ENCODE measurements around the gene SKAP1. TPM values are rescaled to one million over a fixed set of nuclear protein-coding genes. Genes with fewer than 3 reads are reported as not detected.

The SKAP1 gene
- total RNA-seq, 4 donors from 2014 or later: not detected

GRCh38 chr17:48259694-48260291 is 170.2 kb downstream of the SKAP1 start:
- peaks cover 0 to 2% (median 0%) of the 10 kb centered on the region in 3 donors for H3K27me3 ChIP-seq
- in situ Hi-C loops (cut with MboI; ENCODE audit: low sequenced_read_pairs in 4 of 4) (no loop called here), intact Hi-C loops (cut with DNase I; ENCODE audit: low total_unique reads) (no loop called here)
- DNase-seq (no peak), ATAC-seq (no peak)
- TF ChIP-seq CTCF (IDR thresholded peaks at IDR 0.05 in 4 of 5, conservative IDR thresholded peaks at IDR 0.05 in 1 of 5) (peak in 2 of 5 experiments; percentile 42 to 54), POLR2A (IDR thresholded peaks at IDR 0.05) (no peak)
- no peak overlapping the region for H3K4me3 ChIP-seq
- no peaks in the 10 kb centered on the region for H3K9me3 ChIP-seq
- no peaks in the 10 kb centered on the region for H3K36me3 ChIP-seq
- no peak overlapping the region for H3K27ac ChIP-seq
- H3K4me1 ChIP-seq: no peaks in the 10 kb centered on the region

GRCh38 chr17:48258331-48258730 is 171.7 kb downstream of the SKAP1 start:
- peaks cover 0 to 2% (median 0%) of the 10 kb centered on the region in 3 donors for H3K27me3 ChIP-seq
- H3K27ac ChIP-seq: no peak overlapping the region
- in situ Hi-C loops (cut with MboI; ENCODE audit: low sequenced_read_pairs in 4 of 4) (no loop called here), intact Hi-C loops (cut with DNase I; ENCODE audit: low total_unique reads) (no loop called here)
- ATAC-seq (no peak), DNase-seq (no peak)
- TF ChIP-seq CTCF (IDR thresholded peaks at IDR 0.05 in 4 of 5, conservative IDR thresholded peaks at IDR 0.05 in 1 of 5): no peak
- TF ChIP-seq POLR2A (IDR thresholded peaks at IDR 0.05): no peak
- H3K9me3 ChIP-seq: no peaks in the 10 kb centered on the region
- no peak overlapping the region for H3K4me3 ChIP-seq
- H3K36me3 ChIP-seq: no peaks in the 10 kb centered on the region
- H3K4me1 ChIP-seq: no peaks in the 10 kb centered on the region

GRCh38 chr17:48255759-48256158 is 174.3 kb downstream of the SKAP1 start:
- Histone ChIP-seq H3K9me3 (no peaks in the 10 kb centered on the region), H3K4me3 (no peak overlapping the region), H3K27me3 (peaks cover 0 to 8% (median 0%) of the 10 kb centered on the region in 3 donors), H3K27ac (no peak overlapping the region), H3K4me1 (no peaks in the 10 kb centered on the region), H3K36me3 (no peaks in the 10 kb centered on the region)
- TF ChIP-seq CTCF (IDR thresholded peaks at IDR 0.05 in 4 of 5, conservative IDR thresholded peaks at IDR 0.05 in 1 of 5): no peak
- no peak for TF ChIP-seq POLR2A (IDR thresholded peaks at IDR 0.05)
- in situ Hi-C loops (cut with MboI; ENCODE audit: low sequenced_read_pairs in 4 of 4): no loop called here
- no peak for ATAC-seq
- intact Hi-C loops (cut with DNase I; ENCODE audit: low total_unique reads): no loop called here
- DNase-seq: no peak

- no peak overlapping the region for H3K4me3 ChIP-seq
- no peaks in the 10 kb centered on the region for H3K36me3 ChIP-seq
- H3K27me3 ChIP-seq: peaks cover 0 to 9% (median 0%) of the 10 kb centered on the region in 3 donors
- intact Hi-C loops (cut with DNase I; ENCODE audit: low total_unique reads): no loop called here
- no peaks in the 10 kb centered on the region for H3K4me1 ChIP-seq
- H3K9me3 ChIP-seq: no peaks in the 10 kb centered on the region
- in situ Hi-C loops (cut with MboI; ENCODE audit: low sequenced_read_pairs in 4 of 4): no loop called here
- ATAC-seq (no peak), DNase-seq (no peak)
- H3K27ac ChIP-seq: no peak overlapping the region
- TF ChIP-seq CTCF (IDR thresholded peaks at IDR 0.05 in 4 of 5, conservative IDR thresholded peaks at IDR 0.05 in 1 of 5) (no peak), POLR2A (IDR thresholded peaks at IDR 0.05) (no peak)
Observed at GRCh38 chr17:48254896-48255295, 175.1 kb downstream of the SKAP1 start.

GRCh38 chr17:48253975-48254374 is 176.0 kb downstream of the SKAP1 start:
- Histone ChIP-seq H3K27ac (no peak overlapping the region), H3K36me3 (no peaks in the 10 kb centered on the region), H3K9me3 (no peaks in the 10 kb centered on the region), H3K27me3 (peaks cover 0 to 9% (median 0%) of the 10 kb centered on the region in 3 donors), H3K4me3 (no peak overlapping the region), H3K4me1 (no peaks in the 10 kb centered on the region)
- TF ChIP-seq CTCF (IDR thresholded peaks at IDR 0.05 in 4 of 5, conservative IDR thresholded peaks at IDR 0.05 in 1 of 5) (no peak), POLR2A (IDR thresholded peaks at IDR 0.05) (no peak)
- DNase-seq: no peak
- intact Hi-C loops (cut with DNase I; ENCODE audit: low total_unique reads): no loop called here
- no peak for ATAC-seq
- in situ Hi-C loops (cut with MboI; ENCODE audit: low sequenced_read_pairs in 4 of 4): no loop called here

Data from gastrocnemius medialis (tissue), 4 donors.